T-cell (primary cell): ENCODE results near the gene FOXD2. TPM values are rescaled to one million over a fixed set of nuclear protein-coding genes. Genes with fewer than 3 reads are reported as not detected.

Experiments
- ATAC-seq, 4 experiments: fragments of 200-7000 bp in 3 of 4; fragments of 150-1000 bp in 1 of 4; cut with Tn5 transposase; replicated peaks in 1 of 4; 1 replicate in 3 of 4; 2 replicates in 1 of 4; pipeline ENCODE4 v1.10.0; 2021; ENCODE audit warnings: moderate library complexity in 3 of 4, mild to moderate bottlenecking in 2 of 4, moderate number of reproducible peaks in 1 of 4
- CTCF ChIA-PET, 2 donors: fragments of 300-600 bp; sonication (Branson Sonifier 250); formaldehyde crosslinking; loops; one replicate each; lab custom pipeline; 2022; ENCODE audit warnings: antibody characterized with exemption in 2 of 2; lab: Charles Lee
- POLR2A ChIA-PET, 2 donors: fragments of 300-600 bp; sonication (Branson Sonifier 250); formaldehyde crosslinking; loops; one replicate each; lab custom pipeline; 2022; ENCODE audit warnings: antibody characterized with exemption in 2 of 2; lab: Charles Lee
- DNase-seq, 35 experiments: peaks; one replicate each; pipeline versions ENCODE4 v3.0.0 to v3.0.0-alpha.2; 2013 to 2023
- H3K27ac ChIP-seq: one replicate; pipeline ENCODE4 v1.5.1; 2013; ENCODE audit warnings: low read length
- H3K27me3 ChIP-seq, 2 experiments: replicated peaks in 1 of 2; 1 replicate in 1 of 2; 2 replicates in 1 of 2; pipeline versions ENCODE4 v1.6.1 to v1.7.0; 2013; ENCODE audit warnings: low read length in 1 of 2, mixed read lengths in 1 of 2; ENCODE audit not compliant: control insufficient read depth in 2 of 2, insufficient read depth in 2 of 2; ENCODE audit errors: extremely low read depth in 1 of 2
- H3K36me3 ChIP-seq, 2 donors: 1 replicate in 1 of 2; 2 replicates in 1 of 2; pipeline versions ENCODE4 v1.6.1 to v1.7.0; 2013; ENCODE audit warnings: low read length in 1 of 2; ENCODE audit not compliant: control insufficient read depth in 2 of 2, insufficient read depth in 1 of 2; ENCODE audit errors: extremely low read depth in 1 of 2
- H3K4me1 ChIP-seq, 2 experiments: 1 replicate in 1 of 2; 2 replicates in 1 of 2; pipeline versions ENCODE4 v1.6.1 to v1.7.0; 2013; ENCODE audit warnings: low read length in 2 of 2, mixed read lengths in 1 of 2; ENCODE audit not compliant: insufficient read depth in 2 of 2, control insufficient read depth in 1 of 2; ENCODE audit errors: extremely low read depth in 1 of 2
- H3K4me3 ChIP-seq, 2 donors: 1 replicate in 1 of 2; 2 replicates in 1 of 2; pipeline versions ENCODE4 v1.5.1 to v1.7.0; 2013; ENCODE audit warnings: mild to moderate bottlenecking in 2 of 2, low read length in 1 of 2, moderate library complexity in 1 of 2; ENCODE audit not compliant: control insufficient read depth in 1 of 2; ENCODE audit errors: extremely low read depth in 1 of 2
- H3K9me3 ChIP-seq: 2 replicates; pipeline ENCODE4 v1.7.0; 2013
- H3K27ac Mint-ChIP-seq, 2 donors: one replicate each; pipeline ENCODE4 v1.8.0; 2020 to 2021; ENCODE audit warnings: mild to moderate bottlenecking in 2 of 2, mixed read lengths in 2 of 2
- H3K27me3 Mint-ChIP-seq, 2 donors: one replicate each; pipeline ENCODE4 v1.8.0; 2021 to 2022; ENCODE audit warnings: mixed read lengths in 2 of 2
- H3K36me3 Mint-ChIP-seq: one replicate; pipeline ENCODE4 v1.8.0; 2021; ENCODE audit warnings: mixed read lengths
- H3K4me1 Mint-ChIP-seq, 3 donors: one replicate each; pipeline ENCODE4 v1.8.0; 2020 to 2022; ENCODE audit warnings: mixed read lengths in 3 of 3, mild to moderate bottlenecking in 1 of 3
- H3K4me3 Mint-ChIP-seq, 3 donors: one replicate each; pipeline ENCODE4 v1.8.0; 2020 to 2022; ENCODE audit warnings: mild to moderate bottlenecking in 3 of 3, mixed read lengths in 3 of 3, moderate library complexity in 3 of 3
- H3K9me3 Mint-ChIP-seq, 3 donors: one replicate each; pipeline ENCODE4 v1.8.0; 2020 to 2022; ENCODE audit warnings: mixed read lengths in 3 of 3
- WGBS: methylation state at CpG from one replicate; pipeline ENCODE4 v1.1.5; 2013; ENCODE audit warnings: missing lambda C conversion rate; ENCODE audit not compliant: insufficient coverage; 5-methylcytosine and 5-hydroxymethylcytosine counted together
- total RNA-seq, 35 experiments: library from RNA in 6 of 35; stranded (reverse) in 6 of 35; fragments of 120-200 nt in 1 of 35; gene quantifications; one replicate each; pipeline versions ENCODE4 v1.2.1 to v1.2.4 and lab custom pipeline; 2013 to 2026

Gene FOXD2
- total RNA-seq, 5 donors from 2014 or later (not counting 1 experiment from before 2014, with no cell fraction given), result 0.42 to 0.76 (median 0.56) TPM

GRCh38 chr1:47396671-47397196 lies 41.1 kb upstream of the FOXD2 start:
- ChIA-PET POLR2A (no interaction called here), CTCF (no interaction called here)
- Histone ChIP-seq H3K4me1 (no peaks in the 10 kb centered on the region), H3K36me3 (no peaks in the 10 kb centered on the region), H3K9me3 (no peaks in the 10 kb centered on the region), H3K4me3 (no peak overlapping the region), H3K27me3 (peaks cover 0 to 16% of the 10 kb centered on the region in 2 experiments), H3K27ac (no peak overlapping the region)
- Mint-ChIP-seq H3K27ac (no peak overlapping the region), H3K4me1 (no peaks in the 10 kb centered on the region), H3K36me3 (no peaks in the 10 kb centered on the region), H3K4me3 (no peak overlapping the region), H3K9me3 (no peaks in the 10 kb centered on the region), H3K27me3 (peaks cover 38 to 56% of the 10 kb centered on the region in 2 donors)
- DNase-seq (no peak), ATAC-seq (no peak)
- WGBS, result 93% methylated on average over 3 of the region's 6 CpGs

- Mint-ChIP-seq H3K4me3 (no peak overlapping the region), H3K4me1 (no peaks in the 10 kb centered on the region), H3K27ac (no peak overlapping the region), H3K36me3 (no peaks in the 10 kb centered on the region), H3K9me3 (no peaks in the 10 kb centered on the region), H3K27me3 (peaks cover 38 to 51% of the 10 kb centered on the region in 2 donors)
- DNase-seq, result no peak
- H3K4me1 ChIP-seq, result no peaks in the 10 kb centered on the region
- peaks cover 0 to 19% of the 10 kb centered on the region in 2 experiments for H3K27me3 ChIP-seq
- no CpG with 5 or more reads among the region's 4 CpGs for WGBS
- POLR2A ChIA-PET, result no interaction called here
- no peak for ATAC-seq
- CTCF ChIA-PET, result no interaction called here
- no peak overlapping the region for H3K27ac ChIP-seq
- no peaks in the 10 kb centered on the region for H3K9me3 ChIP-seq
- H3K4me3 ChIP-seq, result no peak overlapping the region
- no peaks in the 10 kb centered on the region for H3K36me3 ChIP-seq
Measured at GRCh38 chr1:47399138-47399845, 38.6 kb upstream of the FOXD2 start.

GRCh38 chr1:47399846-47400155 lies 38.0 kb upstream of the FOXD2 start:
- no peak overlapping the region for H3K4me3 ChIP-seq
- no peak overlapping the region for H3K27ac ChIP-seq
- CTCF ChIA-PET, result no interaction called here
- no peaks in the 10 kb centered on the region for H3K9me3 Mint-ChIP-seq
- no peaks in the 10 kb centered on the region for H3K9me3 ChIP-seq
- H3K27me3 ChIP-seq, result peaks cover 0 to 19% of the 10 kb centered on the region in 2 experiments
- DNase-seq (no peak), ATAC-seq (no peak)
- H3K4me1 ChIP-seq, result no peaks in the 10 kb centered on the region
- POLR2A ChIA-PET, result no interaction called here
- H3K36me3 Mint-ChIP-seq, result no peaks in the 10 kb centered on the region
- no peaks in the 10 kb centered on the region for H3K4me1 Mint-ChIP-seq
- H3K36me3 ChIP-seq, result no peaks in the 10 kb centered on the region
- H3K27me3 Mint-ChIP-seq, result peaks cover 36 to 49% of the 10 kb centered on the region in 2 donors
- 100% methylated on average over 4 of the region's 4 CpGs for WGBS
- no peak overlapping the region for H3K27ac Mint-ChIP-seq
- no peak overlapping the region for H3K4me3 Mint-ChIP-seq

- Histone ChIP-seq H3K9me3 (no peaks in the 10 kb centered on the region), H3K4me3 (no peak overlapping the region), H3K27me3 (peaks cover 0 to 19% of the 10 kb centered on the region in 2 experiments), H3K4me1 (no peaks in the 10 kb centered on the region), H3K27ac (no peak overlapping the region), H3K36me3 (no peaks in the 10 kb centered on the region)
- ChIA-PET POLR2A (no interaction called here), CTCF (interaction anchor here in 1 of 2 donors (1.0 kb wide), 1 partner anchor 36 kb away, joined by 3 read pairs; the partner anchor contains the start of gene FOXD2)
- Mint-ChIP-seq H3K27me3 (peaks cover 35 to 39% of the 10 kb centered on the region in 2 donors), H3K36me3 (no peaks in the 10 kb centered on the region), H3K9me3 (no peaks in the 10 kb centered on the region), H3K27ac (no peak overlapping the region), H3K4me3 (no peak overlapping the region), H3K4me1 (no peaks in the 10 kb centered on the region)
- WGBS, result 91% methylated on average over 1 of the region's 4 CpGs
- DNase-seq, result no peak
- no peak for ATAC-seq
Measured at GRCh38 chr1:47401761-47402160, 36.1 kb upstream of the FOXD2 start.

GRCh38 chr1:47402591-47402990 lies 35.3 kb upstream of the FOXD2 start:
- peaks cover 30 to 31% of the 10 kb centered on the region in 2 donors for H3K27me3 Mint-ChIP-seq
- H3K4me3 Mint-ChIP-seq, result no peak overlapping the region
- ChIA-PET CTCF (interaction anchor here in 1 of 2 donors (0.6 kb wide), 1 partner anchor 109 kb away, joined by 3 read pairs; no protein-coding TSS in a partner anchor), POLR2A (no interaction called here)
- Histone ChIP-seq H3K27ac (no peak overlapping the region), H3K4me1 (no peaks in the 10 kb centered on the region), H3K36me3 (no peaks in the 10 kb centered on the region), H3K9me3 (no peaks in the 10 kb centered on the region), H3K4me3 (no peak overlapping the region), H3K27me3 (peaks cover 0 to 13% of the 10 kb centered on the region in 2 experiments)
- ATAC-seq, result no peak
- H3K9me3 Mint-ChIP-seq, result no peaks in the 10 kb centered on the region
- 88% methylated on average over 3 of the region's 4 CpGs for whole genome bisulfite sequencing
- no peak overlapping the region for H3K27ac Mint-ChIP-seq
- H3K4me1 Mint-ChIP-seq, result no peaks in the 10 kb centered on the region
- DNase-seq, result no peak
- no peaks in the 10 kb centered on the region for H3K36me3 Mint-ChIP-seq

- peaks cover 0 to 13% of the 10 kb centered on the region in 2 experiments for H3K27me3 ChIP-seq
- H3K4me3 ChIP-seq, result no peak overlapping the region
- no peak overlapping the region for H3K27ac ChIP-seq
- no peak overlapping the region for H3K27ac Mint-ChIP-seq
- whole genome bisulfite sequencing, result no CpG with 5 or more reads among the region's 4 CpGs
- ChIA-PET POLR2A (no interaction called here), CTCF (interaction anchor here in 1 of 2 donors (0.6 kb wide), 1 partner anchor 109 kb away, joined by 3 read pairs; no protein-coding TSS in a partner anchor)
- ATAC-seq (no peak), DNase-seq (no peak)
- no peaks in the 10 kb centered on the region for H3K36me3 Mint-ChIP-seq
- H3K4me1 ChIP-seq, result no peaks in the 10 kb centered on the region
- no peaks in the 10 kb centered on the region for H3K36me3 ChIP-seq
- H3K4me1 Mint-ChIP-seq, result no peaks in the 10 kb centered on the region
- peaks cover 27% of the 10 kb centered on the region in 2 donors for H3K27me3 Mint-ChIP-seq
- no peak overlapping the region for H3K4me3 Mint-ChIP-seq
- no peaks in the 10 kb centered on the region for H3K9me3 ChIP-seq
- H3K9me3 Mint-ChIP-seq, result no peaks in the 10 kb centered on the region
Measured at GRCh38 chr1:47403321-47403910, 34.4 kb upstream of the FOXD2 start.
